Endothelial cell of umbilical vein (primary cell): ENCODE measurements around the gene CCDC57. TPM values are rescaled to one million over a fixed set of nuclear protein-coding genes. Genes with fewer than 3 reads are reported as not detected.

Source experiments
- BruUV-seq: library from RNA; stranded (reverse); fragments of 400-500 nt; replicated peaks from 2 replicates; lab custom pipeline; 2021; lab: Mats Ljungman, UMichigan
- CTCF ChIA-PET: fragments of 300-600, 350-600 bp; sonication (Branson Sonifier 250); formaldehyde crosslinking; loops from one replicate; lab custom pipeline; 2021; ENCODE audit warnings: antibody characterized with exemption, inconsistent platforms; lab: Charles Lee
- POLR2A ChIA-PET: fragments of 300-600, 350-600 bp; sonication (Branson Sonifier 250); formaldehyde crosslinking; loops from one replicate; lab custom pipeline; 2021; ENCODE audit warnings: antibody characterized with exemption, inconsistent platforms; lab: Charles Lee
- DNase-seq: peaks from one replicate; pipeline ENCODE4 v3.0.0-alpha.2; 2011; ENCODE audit warnings: low read depth, low spot score
- FAIRE-seq: peaks from 2 replicates; lab custom pipeline; 2011; peaks lifted over from hg19 to GRCh38; lab: Jason Lieb, UNC
- H2AFZ ChIP-seq: 2 replicates; pipeline ENCODE4 v1.6.0; 2012; ENCODE audit warnings: low read depth, low read length, control low read depth, inconsistent platforms
- H3K27ac ChIP-seq: 2 replicates; pipeline ENCODE4 v1.5.1; 2011; ENCODE audit warnings: low read depth, mild to moderate bottlenecking, control low read depth, low read length, moderate library complexity; ENCODE audit not compliant: insufficient read depth
- H3K27me3 ChIP-seq, 2 experiments: 2 replicates each; pipeline versions ENCODE4 v1.6.0 to v1.6.1; 2011; ENCODE audit warnings: low read length in 2 of 2, mixed read lengths in 1 of 2; ENCODE audit not compliant: control insufficient read depth in 2 of 2, insufficient read depth in 2 of 2
- H3K36me3 ChIP-seq, 2 experiments: 2 replicates in 1 of 2; 3 replicates in 1 of 2; pipeline ENCODE4 v1.5.1; 2011; ENCODE audit warnings: low read length in 2 of 2, mild to moderate bottlenecking in 1 of 2, moderate library complexity in 1 of 2; ENCODE audit not compliant: control insufficient read depth in 2 of 2, insufficient read depth in 2 of 2; ENCODE audit errors: extremely low read depth in 1 of 2
- H3K4me1 ChIP-seq: 3 replicates; pipeline ENCODE4 v1.5.1; 2011; ENCODE audit warnings: mild to moderate bottlenecking, low read length; ENCODE audit not compliant: control insufficient read depth, insufficient read depth; ENCODE audit errors: extremely low read depth
- H3K4me2 ChIP-seq: 2 replicates; pipeline ENCODE4 v1.6.1; 2011; ENCODE audit warnings: low read length, control low read depth, mixed read lengths; ENCODE audit not compliant: insufficient read depth
- H3K4me3 ChIP-seq, 3 experiments: fragments of 200-600 bp in 1 of 3; sonication (generic), shearing (Covaris generic) in 1 of 3; replicated peaks in 1 of 3; 2 replicates each; pipeline ENCODE4 v1.5.1; 2011 to 2016; ENCODE audit warnings: control low read depth in 3 of 3, low read length in 3 of 3, mild to moderate bottlenecking in 2 of 3, inconsistent platforms in 1 of 3, low read depth in 1 of 3, moderate library complexity in 1 of 3; ENCODE audit not compliant: insufficient read depth in 1 of 3
- H3K79me2 ChIP-seq: 2 replicates; pipeline ENCODE4 v1.6.0; 2012; ENCODE audit warnings: low read length, inconsistent platforms; ENCODE audit not compliant: control insufficient read depth, insufficient read depth
- H3K9ac ChIP-seq: replicated peaks from 2 replicates; pipeline ENCODE3; 2011; ENCODE audit warnings: low read length, control low read depth; ENCODE audit not compliant: insufficient read depth; ENCODE audit errors: extremely low read depth
- H3K9me1 ChIP-seq: replicated peaks from 3 replicates; pipeline ENCODE4 v1.6.0; 2011; ENCODE audit warnings: mild to moderate bottlenecking, low read length; ENCODE audit not compliant: control insufficient read depth, insufficient read depth; ENCODE audit errors: extremely low read depth
- H3K9me3 ChIP-seq: replicated peaks from 2 replicates; pipeline ENCODE4 v1.5.1; 2012; ENCODE audit warnings: low read length, inconsistent platforms; ENCODE audit not compliant: control insufficient read depth, insufficient read depth
- H4K20me1 ChIP-seq: replicated peaks from 2 replicates; pipeline ENCODE3; 2011; ENCODE audit warnings: mild to moderate bottlenecking, low read length; ENCODE audit not compliant: control insufficient read depth, insufficient read depth; ENCODE audit errors: extremely low read depth
- EZH2 ChIP-seq: IDR thresholded peaks from 2 replicates; pipeline ENCODE4 v1.6.1; 2012; ENCODE audit warnings: borderline replicate concordance, low read depth, mild to moderate bottlenecking, moderate library complexity, low read length, inconsistent platforms; ENCODE audit not compliant: severe bottlenecking
- FOS ChIP-seq: IDR thresholded peaks from 2 replicates; pipeline ENCODE4 v1.6.1; 2011; ENCODE audit warnings: mild to moderate bottlenecking, low read length, moderate library complexity, borderline replicate concordance; ENCODE audit not compliant: insufficient read depth
- GATA2 ChIP-seq: IDR thresholded peaks from 2 replicates; pipeline ENCODE4 v1.7.0; 2011; ENCODE audit warnings: low read depth, mild to moderate bottlenecking, moderate library complexity, mixed read lengths, low read length; ENCODE audit not compliant: insufficient read length, insufficient read depth
- JUN ChIP-seq: IDR thresholded peaks from 2 replicates; pipeline ENCODE4 v1.6.1; 2011; ENCODE audit warnings: borderline replicate concordance, low read depth; ENCODE audit not compliant: insufficient read length, insufficient read depth
- MYC ChIP-seq: IDR thresholded peaks from one replicate; pipeline ENCODE4 v1.6.1; 2011; ENCODE audit warnings: mild to moderate bottlenecking, low read depth, low read length
- POLR2A ChIP-seq: IDR thresholded peaks from 2 replicates; pipeline ENCODE4 v1.6.1; 2012; ENCODE audit warnings: low read depth, mild to moderate bottlenecking, control low read depth, low read length
- POLR2AphosphoS5 ChIP-seq: IDR thresholded peaks from 2 replicates; pipeline ENCODE4 v1.6.1; 2012; ENCODE audit warnings: low read depth, mild to moderate bottlenecking, control low read depth, low read length, moderate library complexity; ENCODE audit not compliant: insufficient read depth
- dilution Hi-C: fragments of 300-500 bp; cut with MboI; formaldehyde crosslinking; loops from one replicate; pipeline ENCODE4 v1.15.0; 2019; ENCODE audit warnings: low sequenced_read_pairs; ENCODE audit not compliant: extremely low pct_ligation_motif_present
- intact Hi-C: fragments of 100-400 bp; cut with micrococcal nuclease; formaldehyde crosslinking; loops from one replicate; pipeline ENCODE4 v1.10.0; 2022
- polyA plus RNA-seq, 4 experiments: library from polyadenylated mRNA; depleted of rRNA in 3 of 4; stranded (reverse) in 3 of 4; unstranded in 1 of 4; fragments of >200 nt; gene quantifications; 2 replicates each; pipeline versions ENCODE4 v1.2.1 to v1.2.3, GENCODE V29; 2011 to 2012; ENCODE audit warnings: missing spikeins in 1 of 4
- total RNA-seq: library from RNA; stranded (reverse); gene quantifications from 2 replicates; pipeline ENCODE4 v1.2.3, GENCODE V29; 2021
- TF ChIP-seq, protein P1 (sequence below): IDR thresholded peaks from 2 replicates; pipeline ENCODE4 v1.6.1; 2011; ENCODE audit not compliant: insufficient read depth, insufficient read length
- TF ChIP-seq, protein P2 (sequence below), 2 donors: IDR thresholded peaks; 1 replicate in 1 of 2; 2 replicates in 1 of 2; pipeline ENCODE4 v1.5.1; 2011; ENCODE audit warnings: low read length in 2 of 2, mild to moderate bottlenecking in 2 of 2, moderate library complexity in 2 of 2, control low read depth in 1 of 2, inconsistent platforms in 1 of 2, low read depth in 1 of 2; ENCODE audit not compliant: insufficient read depth in 1 of 2; ENCODE audit errors: extremely low read depth in 1 of 2

The CCDC57 gene
- total and polyA plus RNA-seq, 2 donors (not counting 3 experiments of a cell fraction or from before 2014, with no cell fraction given) = 18.6 to 31.6 TPM

DNA sequence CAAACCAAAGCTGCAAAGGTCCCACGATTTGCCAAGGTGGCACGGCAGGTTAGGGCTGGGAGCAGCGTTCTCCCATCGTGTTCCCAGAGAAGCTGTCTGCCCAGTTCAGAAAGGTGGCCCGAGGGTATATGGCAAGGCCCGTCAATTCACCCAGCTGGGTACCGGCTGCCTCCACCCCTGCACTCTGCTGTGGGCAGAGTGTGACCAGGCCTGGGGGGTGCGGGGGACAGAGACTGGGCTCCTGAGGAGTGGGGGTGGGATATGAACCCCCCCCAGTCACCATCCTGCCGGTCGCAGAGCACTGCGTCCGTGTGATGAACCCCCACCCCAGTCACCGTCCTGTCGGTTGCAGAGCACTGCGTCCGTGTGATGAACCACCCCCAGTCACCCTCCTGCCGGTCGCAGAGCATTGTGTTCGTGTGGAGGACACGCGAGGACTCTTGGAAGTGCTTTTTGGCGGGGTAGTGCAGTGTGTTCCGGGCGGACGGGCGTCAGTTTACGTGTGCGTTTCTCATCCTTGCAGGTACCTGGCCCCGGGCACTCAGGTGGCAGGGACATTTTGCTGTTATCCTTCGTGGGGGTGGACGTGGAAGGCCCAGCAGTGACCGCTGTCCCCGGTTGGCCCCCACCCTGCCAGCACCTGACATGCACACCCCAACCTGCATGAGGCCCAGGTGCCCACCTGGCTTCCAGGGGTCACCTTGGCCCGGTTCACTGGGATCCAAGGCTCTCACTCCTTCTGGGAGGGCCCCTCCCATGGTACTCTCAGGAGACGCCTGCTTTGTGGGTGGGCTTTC is 111.9 kb downstream of the CCDC57 start:
- dilution Hi-C loops = no loop called here
- no peaks in the 10 kb centered on the region for H3K9me3 ChIP-seq
- no peak overlapping the region for H3K9ac ChIP-seq
- no peaks in the 10 kb centered on the region for H4K20me1 ChIP-seq
- H3K9me1 ChIP-seq = no peaks in the 10 kb centered on the region
- H3K27ac ChIP-seq = no peak overlapping the region
- H3K4me1 ChIP-seq = peaks cover 20% of the 10 kb centered on the region
- FAIRE-seq (no peak), DNase-seq (no peak)
- no peak for TF ChIP-seq POLR2A
- TF ChIP-seq, protein P1, sequence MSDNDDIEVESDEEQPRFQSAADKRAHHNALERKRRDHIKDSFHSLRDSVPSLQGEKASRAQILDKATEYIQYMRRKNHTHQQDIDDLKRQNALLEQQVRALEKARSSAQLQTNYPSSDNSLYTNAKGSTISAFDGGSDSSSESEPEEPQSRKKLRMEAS = no peak
- TF ChIP-seq FOS = no peak
- no peak for TF ChIP-seq EZH2
- no peak for TF ChIP-seq JUN
- TF ChIP-seq, protein P2, sequence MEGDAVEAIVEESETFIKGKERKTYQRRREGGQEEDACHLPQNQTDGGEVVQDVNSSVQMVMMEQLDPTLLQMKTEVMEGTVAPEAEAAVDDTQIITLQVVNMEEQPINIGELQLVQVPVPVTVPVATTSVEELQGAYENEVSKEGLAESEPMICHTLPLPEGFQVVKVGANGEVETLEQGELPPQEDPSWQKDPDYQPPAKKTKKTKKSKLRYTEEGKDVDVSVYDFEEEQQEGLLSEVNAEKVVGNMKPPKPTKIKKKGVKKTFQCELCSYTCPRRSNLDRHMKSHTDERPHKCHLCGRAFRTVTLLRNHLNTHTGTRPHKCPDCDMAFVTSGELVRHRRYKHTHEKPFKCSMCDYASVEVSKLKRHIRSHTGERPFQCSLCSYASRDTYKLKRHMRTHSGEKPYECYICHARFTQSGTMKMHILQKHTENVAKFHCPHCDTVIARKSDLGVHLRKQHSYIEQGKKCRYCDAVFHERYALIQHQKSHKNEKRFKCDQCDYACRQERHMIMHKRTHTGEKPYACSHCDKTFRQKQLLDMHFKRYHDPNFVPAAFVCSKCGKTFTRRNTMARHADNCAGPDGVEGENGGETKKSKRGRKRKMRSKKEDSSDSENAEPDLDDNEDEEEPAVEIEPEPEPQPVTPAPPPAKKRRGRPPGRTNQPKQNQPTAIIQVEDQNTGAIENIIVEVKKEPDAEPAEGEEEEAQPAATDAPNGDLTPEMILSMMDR (IDR thresholded peaks at IDR 0.05; ENCODE audit: extremely low read depth in 1 of 2, insufficient read depth in 1 of 2, low read depth in 1 of 2, low read length in 2 of 2) = no peak
- TF ChIP-seq MYC = no peak
- TF ChIP-seq GATA2 = no peak
- no peak for TF ChIP-seq POLR2AphosphoS5
- H2AFZ ChIP-seq = no peak overlapping the region
- no peaks in the 10 kb centered on the region for H3K27me3 ChIP-seq
- no peak overlapping the region for H3K4me3 ChIP-seq
- POLR2A ChIA-PET = no interaction called here
- H3K36me3 ChIP-seq = no peaks in the 10 kb centered on the region
- H3K4me2 ChIP-seq = no peak overlapping the region
- no TSS peak for BruUV-seq
- CTCF ChIA-PET = no interaction called here
- peaks cover 24% of the 10 kb centered on the region for H3K79me2 ChIP-seq
- intact Hi-C loops = no loop called here
